ENCODE data around the gene XRCC1. TPM values are rescaled to one million over a fixed set of nuclear protein-coding genes. Genes with fewer than 3 reads are reported as not detected.
"Not testable (repeated sequence)": the region's sequence is repeated elsewhere in the genome, so short reads cannot be mapped to it uniquely, and the experiment has no call there.

XRCC1 gene
- total RNA-seq, 1 experiment from 2014 or later, result 20.1 TPM

- Histone ChIP-seq H3K9me3 (ENCODE audit: control insufficient read depth, insufficient read depth, low read depth, low read length) (no peaks in the 10 kb centered on the region), H3K27me3 (ENCODE audit: control insufficient read depth, insufficient read depth, low read length) (no peaks in the 10 kb centered on the region), H3K36me3 (ENCODE audit: control insufficient read depth, insufficient read depth, low read length) (no peaks in the 10 kb centered on the region), H3K4me3 (ENCODE audit: low read depth in 2 of 2, low read length in 2 of 2) (no peak overlapping the region), H3K4me1 (ENCODE audit: control insufficient read depth, insufficient read depth, low read length) (no peaks in the 10 kb centered on the region), H3K27ac (ENCODE audit: low read length) (no peak overlapping the region)
- TF ChIP-seq REST (IDR thresholded peaks at IDR 0.05; ENCODE audit: insufficient read depth in 1 of 2, low read depth in 2 of 2, low read length in 1 of 2) (no peak), POLR2AphosphoS5 (IDR thresholded peaks at IDR 0.05; ENCODE audit: low read depth, low read length) (no peak), TCF7L2 (IDR thresholded peaks at IDR 0.05; ENCODE audit: low read depth, low read length) (no peak), CTCF (IDR thresholded peaks at IDR 0.05) (no peak), SIN3A (IDR thresholded peaks at IDR 0.05; ENCODE audit: borderline replicate concordance, insufficient read depth, low read depth, low read length) (no peak)
- CTCF ChIA-PET, result interaction anchor here (0.6 kb wide), 1 partner anchor 54 kb away, joined by 3 read pairs; no protein-coding TSS in a partner anchor
- ATAC-seq (no peak), DNase-seq (ENCODE audit: low read depth, low spot score) (no peak)
- in situ Hi-C loops (cut with HindIII; ENCODE audit: low pct_unique_long_range_greater_than_20kb, low sequenced_read_pairs), result no loop called here
- POLR2A ChIA-PET, result no interaction called here
- BruUV-seq (replicated peaks), result no TSS peak
- intact Hi-C loops (cut with micrococcal nuclease; ENCODE audit: unreplicated experiment), result no loop called here
Measured at GRCh38 chr19:43589277-43589676, 13.9 kb upstream of the XRCC1 start.

- ATAC-seq; H3K4me1 ChIP-seq (ENCODE audit: control insufficient read depth, insufficient read depth, low read length); H3K9me3 ChIP-seq (ENCODE audit: control insufficient read depth, insufficient read depth, low read depth, low read length); POLR2A ChIA-PET; H3K27ac ChIP-seq (ENCODE audit: low read length); H3K4me3 ChIP-seq (ENCODE audit: low read depth in 2 of 2, low read length in 2 of 2); intact Hi-C loops (cut with micrococcal nuclease; ENCODE audit: unreplicated experiment); in situ Hi-C loops (cut with HindIII; ENCODE audit: low pct_unique_long_range_greater_than_20kb, low sequenced_read_pairs); DNase-seq (ENCODE audit: low read depth, low spot score); H3K36me3 ChIP-seq (ENCODE audit: control insufficient read depth, insufficient read depth, low read length); BruUV-seq (replicated peaks); H3K27me3 ChIP-seq (ENCODE audit: control insufficient read depth, insufficient read depth, low read length): not testable (repeated sequence)
- CTCF ChIA-PET, result interaction anchor here (0.6 to 0.7 kb wide), 2 partner anchors 51 to 67 kb away, joined by 4 to 7 read pairs; no protein-coding TSS in a partner anchor
Measured at GRCh38 chr19:43587029-43587428, 11.7 kb upstream of the XRCC1 start.

GRCh38 chr19:43586346-43586745 lies 11.0 kb upstream of the XRCC1 start:
- TF ChIP-seq POLR2AphosphoS5 (IDR thresholded peaks at IDR 0.05; ENCODE audit: low read depth, low read length), result no peak
- TF ChIP-seq TCF7L2 (IDR thresholded peaks at IDR 0.05; ENCODE audit: low read depth, low read length), result no peak
- no peak for TF ChIP-seq CTCF (IDR thresholded peaks at IDR 0.05)
- no peak for TF ChIP-seq REST (IDR thresholded peaks at IDR 0.05; ENCODE audit: insufficient read depth in 1 of 2, low read depth in 2 of 2, low read length in 1 of 2)
- no peak for TF ChIP-seq SIN3A (IDR thresholded peaks at IDR 0.05; ENCODE audit: borderline replicate concordance, insufficient read depth, low read depth, low read length)
- CTCF ChIA-PET, result no interaction called here
- BruUV-seq (replicated peaks), result no TSS peak
- Histone ChIP-seq H3K9me3 (ENCODE audit: control insufficient read depth, insufficient read depth, low read depth, low read length) (no peaks in the 10 kb centered on the region), H3K36me3 (ENCODE audit: control insufficient read depth, insufficient read depth, low read length) (no peaks in the 10 kb centered on the region), H3K4me1 (ENCODE audit: control insufficient read depth, insufficient read depth, low read length) (no peaks in the 10 kb centered on the region), H3K27me3 (ENCODE audit: control insufficient read depth, insufficient read depth, low read length) (no peaks in the 10 kb centered on the region), H3K27ac (ENCODE audit: low read length) (no peak overlapping the region), H3K4me3 (ENCODE audit: low read depth in 2 of 2, low read length in 2 of 2) (no peak overlapping the region)
- ATAC-seq (no peak), DNase-seq (ENCODE audit: low read depth, low spot score) (no peak)
- POLR2A ChIA-PET, result no interaction called here
- in situ Hi-C loops (cut with HindIII; ENCODE audit: low pct_unique_long_range_greater_than_20kb, low sequenced_read_pairs), result no loop called here
- intact Hi-C loops (cut with micrococcal nuclease; ENCODE audit: unreplicated experiment), result no loop called here
